ENCODE results near the gene HMCN1. TPM values are rescaled to one million over a fixed set of nuclear protein-coding genes. Genes with fewer than 3 reads are reported as not detected.

The HMCN1 gene
- total RNA-seq, 1 experiment from 2014 or later: 0.23 TPM

GRCh38 chr1:185987611-185988321 lies 253.6 kb downstream of the HMCN1 start:
- CTCF ChIA-PET: no interaction called here
- Histone ChIP-seq H3K36me3 (ENCODE audit: control insufficient read depth, insufficient read depth, low read length) (no peaks in the 10 kb centered on the region), H3K27ac (ENCODE audit: low read length) (no peak overlapping the region), H3K4me3 (ENCODE audit: low read depth in 2 of 2, low read length in 2 of 2) (no peak overlapping the region), H3K9me3 (ENCODE audit: control insufficient read depth, insufficient read depth, low read depth, low read length) (no peaks in the 10 kb centered on the region), H3K4me1 (ENCODE audit: control insufficient read depth, insufficient read depth, low read length) (no peaks in the 10 kb centered on the region), H3K27me3 (ENCODE audit: control insufficient read depth, insufficient read depth, low read length) (no peaks in the 10 kb centered on the region)
- ATAC-seq (no peak), DNase-seq (ENCODE audit: low read depth, low spot score) (no peak)
- BruUV-seq (replicated peaks): no TSS peak
- in situ Hi-C loops (cut with HindIII; ENCODE audit: low pct_unique_long_range_greater_than_20kb, low sequenced_read_pairs): no loop called here
- no peak for TF ChIP-seq REST (IDR thresholded peaks at IDR 0.05; ENCODE audit: insufficient read depth in 1 of 2, low read depth in 2 of 2, low read length in 1 of 2)
- no peak for TF ChIP-seq CTCF (IDR thresholded peaks at IDR 0.05)
- no peak for TF ChIP-seq SIN3A (IDR thresholded peaks at IDR 0.05; ENCODE audit: borderline replicate concordance, insufficient read depth, low read depth, low read length)
- TF ChIP-seq POLR2AphosphoS5 (IDR thresholded peaks at IDR 0.05; ENCODE audit: low read depth, low read length): no peak
- TF ChIP-seq TCF7L2 (IDR thresholded peaks at IDR 0.05; ENCODE audit: low read depth, low read length): no peak
- intact Hi-C loops (cut with micrococcal nuclease; ENCODE audit: unreplicated experiment): no loop called here
- POLR2A ChIA-PET: no interaction called here

- Histone ChIP-seq H3K4me1 (ENCODE audit: control insufficient read depth, insufficient read depth, low read length) (no peaks in the 10 kb centered on the region), H3K4me3 (ENCODE audit: low read depth in 2 of 2, low read length in 2 of 2) (no peak overlapping the region), H3K27ac (ENCODE audit: low read length) (no peak overlapping the region), H3K27me3 (ENCODE audit: control insufficient read depth, insufficient read depth, low read length) (no peaks in the 10 kb centered on the region), H3K36me3 (ENCODE audit: control insufficient read depth, insufficient read depth, low read length) (no peaks in the 10 kb centered on the region), H3K9me3 (ENCODE audit: control insufficient read depth, insufficient read depth, low read depth, low read length) (no peaks in the 10 kb centered on the region; the same call in 1 of the 2 replicates)
- no TSS peak for BruUV-seq (replicated peaks)
- ChIA-PET CTCF (no interaction called here), POLR2A (no interaction called here)
- no peak for ATAC-seq
- in situ Hi-C loops (cut with HindIII; ENCODE audit: low pct_unique_long_range_greater_than_20kb, low sequenced_read_pairs): no loop called here
- DNase-seq (ENCODE audit: low read depth, low spot score): no peak
- TF ChIP-seq POLR2AphosphoS5 (IDR thresholded peaks at IDR 0.05; ENCODE audit: low read depth, low read length): no peak
- no peak for TF ChIP-seq REST (IDR thresholded peaks at IDR 0.05; ENCODE audit: insufficient read depth in 1 of 2, low read depth in 2 of 2, low read length in 1 of 2)
- no peak for TF ChIP-seq CTCF (IDR thresholded peaks at IDR 0.05)
- no peak for TF ChIP-seq SIN3A (IDR thresholded peaks at IDR 0.05; ENCODE audit: borderline replicate concordance, insufficient read depth, low read depth, low read length)
- TF ChIP-seq TCF7L2 (IDR thresholded peaks at IDR 0.05; ENCODE audit: low read depth, low read length): no peak
- intact Hi-C loops (cut with micrococcal nuclease; ENCODE audit: unreplicated experiment): no loop called here
Measured at GRCh38 chr1:185990565-185990964, 256.4 kb downstream of the HMCN1 start.

Data from Panc1 (cell line).